Chondrocyte (in vitro differentiated cells): ENCODE data around the gene TMEM115. TPM values are rescaled to one million over a fixed set of nuclear protein-coding genes. Genes with fewer than 3 reads are reported as not detected.

ENCODE experiments used
- DNase-seq: peaks from one replicate; pipeline ENCODE4 v3.0.0; 2021; ENCODE audit warnings: mixed read lengths, low spot score
- H3K27ac Mint-ChIP-seq: one replicate; pipeline ENCODE4 v1.8.0; 2021; ENCODE audit warnings: mild to moderate bottlenecking, moderate library complexity, mixed read lengths; ENCODE audit not compliant: unreplicated experiment
- H3K27me3 Mint-ChIP-seq: 2 replicates; pipeline ENCODE4 v1.8.0; 2021; ENCODE audit warnings: low read depth, mixed read lengths
- H3K36me3 Mint-ChIP-seq: 2 replicates; pipeline ENCODE4 v1.8.0; 2021; ENCODE audit warnings: low read depth, mixed read lengths
- H3K4me1 Mint-ChIP-seq: 2 replicates; pipeline ENCODE4 v1.8.0; 2021; ENCODE audit warnings: low read depth, mild to moderate bottlenecking, mixed read lengths
- H3K4me3 Mint-ChIP-seq: one replicate; pipeline ENCODE4 v1.8.0; 2021; ENCODE audit warnings: mild to moderate bottlenecking, moderate library complexity, mixed read lengths; ENCODE audit not compliant: unreplicated experiment
- H3K9me3 Mint-ChIP-seq: 2 replicates; pipeline ENCODE4 v1.8.0; 2021; ENCODE audit warnings: low read depth, mixed read lengths
- CTCF ChIP-seq: fragments of 200-600 bp; sonication (generic); IDR thresholded peaks from 2 replicates; pipeline ENCODE4 v1.5.0; 2021; ENCODE audit warnings: antibody characterized with exemption, mild to moderate bottlenecking, moderate library complexity
- total RNA-seq: library from RNA; stranded (reverse); gene quantifications from 3 replicates; pipeline ENCODE4 v1.2.1, GENCODE V29; 2021

Gene TMEM115
- total RNA-seq, 1 donor from 2014 or later, result 50.4 TPM

- H3K27ac Mint-ChIP-seq, result no peak overlapping the region
- no peaks in the 10 kb centered on the region for H3K9me3 Mint-ChIP-seq
- no peak overlapping the region for H3K4me3 Mint-ChIP-seq
- DNase-seq, result no peak
- peaks cover 39% of the 10 kb centered on the region for H3K4me1 Mint-ChIP-seq
- no peaks in the 10 kb centered on the region for H3K36me3 Mint-ChIP-seq
- TF ChIP-seq CTCF, result no peak
- no peaks in the 10 kb centered on the region for H3K27me3 Mint-ChIP-seq
Measured at GRCh38 chr3:50340147-50340447, 19.2 kb downstream of the TMEM115 start.

- no peak overlapping the region for H3K27ac Mint-ChIP-seq
- H3K4me1 Mint-ChIP-seq, result peaks cover 43% of the 10 kb centered on the region
- H3K27me3 Mint-ChIP-seq, result no peaks in the 10 kb centered on the region
- no peak for DNase-seq
- no peak for TF ChIP-seq CTCF
- H3K9me3 Mint-ChIP-seq, result no peaks in the 10 kb centered on the region
- H3K36me3 Mint-ChIP-seq, result no peaks in the 10 kb centered on the region
- no peak overlapping the region for H3K4me3 Mint-ChIP-seq
Measured at GRCh38 chr3:50339485-50340146, 19.7 kb downstream of the TMEM115 start.

- H3K27me3 Mint-ChIP-seq, result no peaks in the 10 kb centered on the region
- H3K27ac Mint-ChIP-seq, result peak overlapping the region; percentile 75
- H3K36me3 Mint-ChIP-seq, result no peaks in the 10 kb centered on the region
- DNase-seq, result no peak
- H3K4me3 Mint-ChIP-seq, result peak overlapping the region; percentile 98
- no peaks in the 10 kb centered on the region for H3K9me3 Mint-ChIP-seq
- TF ChIP-seq CTCF, result no peak
- peaks cover 49% of the 10 kb centered on the region for H3K4me1 Mint-ChIP-seq
Measured at GRCh38 chr3:50338965-50339364, 20.4 kb downstream of the TMEM115 start.

- H3K4me3 Mint-ChIP-seq, result peak overlapping the region; percentile 98
- H3K4me1 Mint-ChIP-seq, result peaks cover 55% of the 10 kb centered on the region
- H3K9me3 Mint-ChIP-seq, result no peaks in the 10 kb centered on the region
- DNase-seq, result peak; percentile 100
- H3K27me3 Mint-ChIP-seq, result no peaks in the 10 kb centered on the region
- TF ChIP-seq CTCF, result no peak
- peak overlapping the region; percentile 98 for H3K27ac Mint-ChIP-seq
- H3K36me3 Mint-ChIP-seq, result no peaks in the 10 kb centered on the region
Measured at GRCh38 chr3:50337175-50337861, 22.0 kb downstream of the TMEM115 start.

GRCh38 chr3:50336452-50337174 lies 22.7 kb downstream of the TMEM115 start:
- no peaks in the 10 kb centered on the region for H3K27me3 Mint-ChIP-seq
- no peaks in the 10 kb centered on the region for H3K9me3 Mint-ChIP-seq
- no peak for DNase-seq
- peak overlapping the region; percentile 98 for H3K4me3 Mint-ChIP-seq
- H3K4me1 Mint-ChIP-seq, result peaks cover 55% of the 10 kb centered on the region
- TF ChIP-seq CTCF, result no peak
- peaks cover 1% of the 10 kb centered on the region for H3K36me3 Mint-ChIP-seq
- H3K27ac Mint-ChIP-seq, result peak overlapping the region; percentile 98
